ENCODE results near the gene CDK1. TPM values are rescaled to one million over a fixed set of nuclear protein-coding genes. Genes with fewer than 3 reads are reported as not detected.

Gene CDK1
- total RNA-seq, 1 experiment from 2014 or later = 78.9 TPM

GRCh38 chr10:60797200-60797599 is 18.9 kb downstream of the CDK1 start:
- Histone ChIP-seq H3K56ac (ENCODE audit: insufficient read length, low read depth, low read length) (no peak overlapping the region), H3K23ac (ENCODE audit: insufficient read length, low read depth, low read length) (no peak overlapping the region), H3K4me1 (ENCODE audit: insufficient read depth, low read length) (no peaks in the 10 kb centered on the region), H3K23me2 (ENCODE audit: insufficient read length, low read depth, low read length, poor library complexity, severe bottlenecking) (no peaks in the 10 kb centered on the region), H4K91ac (ENCODE audit: insufficient read length, low read depth, low read length) (no peak overlapping the region), H3K79me1 (ENCODE audit: insufficient read depth, low read depth, low read length, poor library complexity, severe bottlenecking) (no peaks in the 10 kb centered on the region), H3K9ac (ENCODE audit: extremely low read depth, insufficient read length, low read length) (no peak overlapping the region), H4K8ac (replicated peaks; ENCODE audit: insufficient read length, low read depth, low read length) (no peak overlapping the region), H3K27ac (ENCODE audit: insufficient read length, low read depth, low read length) (no peak overlapping the region), H2BK5ac (ENCODE audit: insufficient read length, low read length) (no peak overlapping the region), H3T11ph (ENCODE audit: low read length) (no peak overlapping the region), H3K4ac (ENCODE audit: low read depth, low read length) (no peak overlapping the region), H2BK15ac (ENCODE audit: low read depth, low read length) (no peak overlapping the region), H2BK20ac (ENCODE audit: low read depth, low read length, poor library complexity, severe bottlenecking) (no peak overlapping the region), H3K27me3 (ENCODE audit: insufficient read depth, low read length) (no peaks in the 10 kb centered on the region), H2AFZ (ENCODE audit: low read length) (no peak overlapping the region), H3K9me3 (ENCODE audit: control insufficient read depth, low read depth, low read length) (no peaks in the 10 kb centered on the region), H4K5ac (ENCODE audit: insufficient read length, low read depth, low read length) (no peak overlapping the region), H4K20me1 (ENCODE audit: control insufficient read depth, insufficient read depth, insufficient read length) (no peaks in the 10 kb centered on the region), H3K14ac (ENCODE audit: insufficient read depth, low read length) (no peak overlapping the region), H3K4me2 (ENCODE audit: insufficient read depth, insufficient read length, low read length) (no peak overlapping the region), H2BK120ac (ENCODE audit: low read depth, low read length, poor library complexity, severe bottlenecking) (no peak overlapping the region), H3K79me2 (ENCODE audit: insufficient read depth, low read length) (no peaks in the 10 kb centered on the region), H2AK5ac (ENCODE audit: insufficient read length, low read length) (no peak overlapping the region), H2BK12ac (ENCODE audit: insufficient read length, low read depth, low read length) (no peak overlapping the region), H3K18ac (ENCODE audit: insufficient read length, low read depth, low read length) (no peak overlapping the region)
- Mint-ChIP-seq H3K4me1 (peaks cover 2 to 10% of the 10 kb centered on the region in 2 experiments), H3K27ac (peak overlapping the region in 1 of 3 experiments; percentile 72; a peak in 2 of 7 replicates), H3K27me3 (ENCODE audit: low read depth) (no peaks in the 10 kb centered on the region), H3K4me3 (no peak overlapping the region), H3K36me3 (ENCODE audit: insufficient read depth in 1 of 3, low read depth in 3 of 3) (peaks cover 33 to 45% (median 39%) of the 10 kb centered on the region in 3 experiments), H3K9me3 (no peaks in the 10 kb centered on the region)
- no peak for TF ChIP-seq CTCF (conservative IDR thresholded peaks at IDR 0.05)
- DNase-seq = no peak
- no CpG with 5 or more reads among the region's 6 CpGs for WGBS (ENCODE audit: extremely low coverage, insufficient read length, low lambda C conversion rate)
